NCI-H187 treated with DMSO at 0.1 percent for 48 hours (cell line): ENCODE results near the gene AP4S1.
"Not testable (repeated sequence)": the region's sequence is repeated elsewhere in the genome, so short reads cannot be mapped to it uniquely, and the experiment has no call there.

Experiments
- DNase-seq: peaks from one replicate; lab custom pipeline; 2025; lab: John Stamatoyannopoulos, UW

Gene AP4S1

GRCh38 chr14:31086466-31086865 lies 61.0 kb downstream of the AP4S1 start:
- not testable (repeated sequence) for DNase-seq

- no peak for DNase-seq
Measured at GRCh38 chr14:31090883-31091764, 65.7 kb downstream of the AP4S1 start.

GRCh38 chr14:31092160-31092708 lies 66.8 kb downstream of the AP4S1 start:
- DNase-seq: no peak

GRCh38 chr14:31093884-31094839 lies 68.7 kb downstream of the AP4S1 start:
- not testable (repeated sequence) for DNase-seq

- DNase-seq: not testable (repeated sequence)
Measured at GRCh38 chr14:31095817-31096216, 70.4 kb downstream of the AP4S1 start.

- no peak for DNase-seq
Measured at GRCh38 chr14:31096255-31096654, 70.8 kb downstream of the AP4S1 start.

GRCh38 chr14:31097081-31097480 lies 71.6 kb downstream of the AP4S1 start:
- no peak for DNase-seq

- DNase-seq: no peak
Measured at GRCh38 chr14:31106768-31107167, 81.3 kb downstream of the AP4S1 start.

GRCh38 chr14:31109257-31109656 lies 83.8 kb downstream of the AP4S1 start:
- DNase-seq: no peak

GRCh38 chr14:31110872-31111271 lies 85.4 kb downstream of the AP4S1 start:
- DNase-seq: no peak

GRCh38 chr14:31113794-31114193 lies 88.3 kb downstream of the AP4S1 start:
- no peak for DNase-seq

GRCh38 chr14:31118892-31119291 lies 93.4 kb downstream of the AP4S1 start:
- no peak for DNase-seq

GRCh38 chr14:31122098-31122611 lies 96.7 kb downstream of the AP4S1 start:
- DNase-seq: no peak

GRCh38 chr14:31122921-31123320 lies 97.5 kb downstream of the AP4S1 start:
- no peak for DNase-seq

- no peak for DNase-seq
Measured at GRCh38 chr14:31124197-31124596, 98.7 kb downstream of the AP4S1 start.

- no peak for DNase-seq
Measured at GRCh38 chr14:31125231-31125630, 99.8 kb downstream of the AP4S1 start.

GRCh38 chr14:31126680-31127079 lies 101.2 kb downstream of the AP4S1 start:
- DNase-seq: no peak

- DNase-seq: no peak
Measured at GRCh38 chr14:31127690-31128089, 102.2 kb downstream of the AP4S1 start.

- no peak for DNase-seq
Measured at GRCh38 chr14:31128601-31129526, 103.4 kb downstream of the AP4S1 start.

- no peak for DNase-seq
Measured at GRCh38 chr14:31133133-31133532, 107.7 kb downstream of the AP4S1 start.
